T-cell (primary cell): ENCODE results near the gene C9orf50. TPM values are rescaled to one million over a fixed set of nuclear protein-coding genes. Genes with fewer than 3 reads are reported as not detected.

ENCODE experiments used
- ATAC-seq, 4 experiments: fragments of 200-7000 bp in 3 of 4; fragments of 150-1000 bp in 1 of 4; cut with Tn5 transposase; replicated peaks in 1 of 4; 1 replicate in 3 of 4; 2 replicates in 1 of 4; pipeline ENCODE4 v1.10.0; 2021; ENCODE audit warnings: moderate library complexity in 3 of 4, mild to moderate bottlenecking in 2 of 4, moderate number of reproducible peaks in 1 of 4
- CTCF ChIA-PET, 2 donors: fragments of 300-600 bp; sonication (Branson Sonifier 250); formaldehyde crosslinking; loops; one replicate each; lab custom pipeline; 2022; ENCODE audit warnings: antibody characterized with exemption in 2 of 2; lab: Charles Lee
- POLR2A ChIA-PET, 2 donors: fragments of 300-600 bp; sonication (Branson Sonifier 250); formaldehyde crosslinking; loops; one replicate each; lab custom pipeline; 2022; ENCODE audit warnings: antibody characterized with exemption in 2 of 2; lab: Charles Lee
- DNase-seq, 35 experiments: peaks; one replicate each; pipeline versions ENCODE4 v3.0.0 to v3.0.0-alpha.2; 2013 to 2023
- H3K27ac ChIP-seq: one replicate; pipeline ENCODE4 v1.5.1; 2013; ENCODE audit warnings: low read length
- H3K27me3 ChIP-seq, 2 experiments: replicated peaks in 1 of 2; 1 replicate in 1 of 2; 2 replicates in 1 of 2; pipeline versions ENCODE4 v1.6.1 to v1.7.0; 2013; ENCODE audit warnings: low read length in 1 of 2, mixed read lengths in 1 of 2; ENCODE audit not compliant: control insufficient read depth in 2 of 2, insufficient read depth in 2 of 2; ENCODE audit errors: extremely low read depth in 1 of 2
- H3K36me3 ChIP-seq, 2 donors: 1 replicate in 1 of 2; 2 replicates in 1 of 2; pipeline versions ENCODE4 v1.6.1 to v1.7.0; 2013; ENCODE audit warnings: low read length in 1 of 2; ENCODE audit not compliant: control insufficient read depth in 2 of 2, insufficient read depth in 1 of 2; ENCODE audit errors: extremely low read depth in 1 of 2
- H3K4me1 ChIP-seq, 2 experiments: 1 replicate in 1 of 2; 2 replicates in 1 of 2; pipeline versions ENCODE4 v1.6.1 to v1.7.0; 2013; ENCODE audit warnings: low read length in 2 of 2, mixed read lengths in 1 of 2; ENCODE audit not compliant: insufficient read depth in 2 of 2, control insufficient read depth in 1 of 2; ENCODE audit errors: extremely low read depth in 1 of 2
- H3K4me3 ChIP-seq, 2 donors: 1 replicate in 1 of 2; 2 replicates in 1 of 2; pipeline versions ENCODE4 v1.5.1 to v1.7.0; 2013; ENCODE audit warnings: mild to moderate bottlenecking in 2 of 2, low read length in 1 of 2, moderate library complexity in 1 of 2; ENCODE audit not compliant: control insufficient read depth in 1 of 2; ENCODE audit errors: extremely low read depth in 1 of 2
- H3K9me3 ChIP-seq: 2 replicates; pipeline ENCODE4 v1.7.0; 2013
- H3K27ac Mint-ChIP-seq, 2 donors: one replicate each; pipeline ENCODE4 v1.8.0; 2020 to 2021; ENCODE audit warnings: mild to moderate bottlenecking in 2 of 2, mixed read lengths in 2 of 2
- H3K27me3 Mint-ChIP-seq, 2 donors: one replicate each; pipeline ENCODE4 v1.8.0; 2021 to 2022; ENCODE audit warnings: mixed read lengths in 2 of 2
- H3K36me3 Mint-ChIP-seq: one replicate; pipeline ENCODE4 v1.8.0; 2021; ENCODE audit warnings: mixed read lengths
- H3K4me1 Mint-ChIP-seq, 3 donors: one replicate each; pipeline ENCODE4 v1.8.0; 2020 to 2022; ENCODE audit warnings: mixed read lengths in 3 of 3, mild to moderate bottlenecking in 1 of 3
- H3K4me3 Mint-ChIP-seq, 3 donors: one replicate each; pipeline ENCODE4 v1.8.0; 2020 to 2022; ENCODE audit warnings: mild to moderate bottlenecking in 3 of 3, mixed read lengths in 3 of 3, moderate library complexity in 3 of 3
- H3K9me3 Mint-ChIP-seq, 3 donors: one replicate each; pipeline ENCODE4 v1.8.0; 2020 to 2022; ENCODE audit warnings: mixed read lengths in 3 of 3
- WGBS: methylation state at CpG from one replicate; pipeline ENCODE4 v1.1.5; 2013; ENCODE audit warnings: missing lambda C conversion rate; ENCODE audit not compliant: insufficient coverage; 5-methylcytosine and 5-hydroxymethylcytosine counted together
- total RNA-seq, 35 experiments: library from RNA in 6 of 35; stranded (reverse) in 6 of 35; fragments of 120-200 nt in 1 of 35; gene quantifications; one replicate each; pipeline versions ENCODE4 v1.2.1 to v1.2.4 and lab custom pipeline; 2013 to 2026

C9orf50 gene, protein sequence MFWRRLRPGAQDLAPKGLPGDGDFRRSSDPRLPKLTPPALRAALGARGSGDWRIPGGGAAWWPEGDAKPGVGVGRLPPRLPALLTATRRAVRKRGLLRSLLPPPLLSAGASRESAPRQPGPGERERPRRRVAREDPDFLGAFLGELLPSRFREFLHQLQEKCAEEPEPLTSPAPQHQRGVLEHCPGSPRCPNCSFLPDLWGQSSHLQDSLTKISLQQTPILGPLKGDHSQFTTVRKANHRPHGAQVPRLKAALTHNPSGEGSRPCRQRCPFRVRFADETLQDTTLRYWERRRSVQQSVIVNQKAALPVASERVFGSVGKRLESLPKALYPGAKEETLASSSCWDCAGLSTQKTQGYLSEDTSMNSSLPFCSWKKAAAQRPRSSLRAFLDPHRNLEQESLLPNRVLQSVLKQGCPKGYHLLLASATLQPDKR
- total RNA-seq = not detected
- not detected for total RNA-seq (2013)
- total RNA-seq (lab: John Stamatoyannopoulos, UW) = 0 reads per million in 29 experiments

- peak within 1 kb of the TSS; percentile 24 to 45 (median 44) for H3K4me3 Mint-ChIP-seq
- 42% methylated on average over 18 of the region's 21 CpGs for WGBS
- H3K9me3 Mint-ChIP-seq = no peaks in the 10 kb centered on the region
- peaks cover 0 to 35% of the 10 kb centered on the region in 2 experiments for H3K27me3 ChIP-seq
- no peak for DNase-seq
- no peak within 1 kb of the TSS for H3K27ac ChIP-seq
- H3K27ac Mint-ChIP-seq = no peak within 1 kb of the TSS
- no peaks in the 10 kb centered on the region for H3K36me3 ChIP-seq
- peaks cover 18 to 38% of the 10 kb centered on the region in 2 donors for H3K27me3 Mint-ChIP-seq
- ATAC-seq = no peak
- no peaks in the 10 kb centered on the region for H3K36me3 Mint-ChIP-seq
- H3K4me1 ChIP-seq = peaks cover 7 to 33% of the 10 kb centered on the region in 2 experiments
- H3K4me1 Mint-ChIP-seq = peaks cover 20 to 32% (median 25%) of the 10 kb centered on the region in 3 donors
- H3K9me3 ChIP-seq = no peaks in the 10 kb centered on the region
- CTCF ChIA-PET = interaction anchor here in 1 of 2 donors (1.3 kb wide), 1 partner anchor 489 kb away, joined by 4 read pairs; no protein-coding TSS in a partner anchor
- peak within 1 kb of the TSS in 1 of 2 donors; percentile 41 for H3K4me3 ChIP-seq
- POLR2A ChIA-PET = interaction anchor here in 1 of 2 donors (0.5 kb wide), 1 partner anchor 442 kb away, joined by 3 read pairs; the partner anchor contains the start of gene IER5L
Measured at GRCh38 chr9:129620669-129621295, at the start of gene C9orf50. Gene C9orf50, minus strand, starts transcription at chr9:129621101. Its CDS starts 527 bp downstream, at chr9:129620574.

- Mint-ChIP-seq H3K36me3 (no peaks in the 10 kb centered on the region), H3K27ac (no peak overlapping the region), H3K9me3 (no peaks in the 10 kb centered on the region), H3K4me3 (no peak overlapping the region), H3K4me1 (peaks cover 0 to under 1% (median 0%) of the 10 kb centered on the region in 3 donors), H3K27me3 (peaks cover 5 to 30% of the 10 kb centered on the region in 2 donors)
- H3K27ac ChIP-seq = no peak overlapping the region
- ATAC-seq (no peak), DNase-seq (no peak)
- H3K36me3 ChIP-seq = no peaks in the 10 kb centered on the region
- H3K4me1 ChIP-seq = peaks cover 0 to 14% of the 10 kb centered on the region in 2 experiments
- H3K27me3 ChIP-seq = peaks cover 4 to 50% of the 10 kb centered on the region in 2 experiments
- CTCF ChIA-PET = no interaction called here
- POLR2A ChIA-PET = no interaction called here
- H3K9me3 ChIP-seq = no peaks in the 10 kb centered on the region
- H3K4me3 ChIP-seq = no peak overlapping the region
- 86% methylated on average over 8 of the region's 13 CpGs for WGBS
Measured at GRCh38 chr9:129669946-129670345, 49.0 kb upstream of the C9orf50 start.

DNA sequence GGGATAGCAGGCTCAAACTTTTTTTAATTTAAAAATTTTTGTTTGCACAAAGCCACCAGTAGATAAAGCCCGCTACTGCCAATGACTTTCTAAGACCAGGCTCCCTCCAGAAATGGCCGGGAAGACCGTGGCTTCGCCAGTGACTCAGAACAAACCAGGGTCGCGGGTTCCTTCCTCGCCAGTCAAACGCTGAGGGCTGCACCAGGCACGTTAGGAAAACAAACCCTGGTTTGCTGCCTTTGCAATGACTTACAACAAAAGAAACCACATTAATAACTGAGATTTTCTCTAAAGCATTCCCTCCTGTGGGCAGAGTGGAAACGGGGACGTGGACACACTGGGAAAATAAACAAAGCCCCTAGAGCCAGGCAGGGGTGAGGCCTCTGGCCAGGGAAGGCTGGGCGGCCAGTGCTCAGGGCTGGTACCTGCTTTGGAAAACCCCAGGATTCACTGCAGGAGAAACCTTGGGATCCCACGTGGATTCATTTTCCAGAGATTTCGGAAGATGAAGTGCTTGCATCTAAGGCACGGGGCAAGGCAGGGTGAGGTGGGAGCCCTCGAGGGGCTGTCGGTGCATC is 48.3 kb upstream of the C9orf50 start:
- H3K36me3 Mint-ChIP-seq = no peaks in the 10 kb centered on the region
- peaks cover 4 to 51% of the 10 kb centered on the region in 2 experiments for H3K27me3 ChIP-seq
- peaks cover 5 to 36% of the 10 kb centered on the region in 2 donors for H3K27me3 Mint-ChIP-seq
- no peak overlapping the region for H3K27ac ChIP-seq
- H3K27ac Mint-ChIP-seq = no peak overlapping the region
- ChIA-PET CTCF (interaction anchor here in 1 of 2 donors (0.6 kb wide), 1 partner anchor 9 kb away, joined by 3 read pairs; no protein-coding TSS in a partner anchor), POLR2A (no interaction called here)
- no peak overlapping the region for H3K4me3 Mint-ChIP-seq
- H3K4me1 ChIP-seq = peaks cover 0 to 18% of the 10 kb centered on the region in 2 experiments
- no peak overlapping the region for H3K4me3 ChIP-seq
- no peaks in the 10 kb centered on the region for H3K9me3 Mint-ChIP-seq
- WGBS = 36% methylated on average over 11 of the region's 17 CpGs
- H3K9me3 ChIP-seq = no peaks in the 10 kb centered on the region
- ATAC-seq (no peak), DNase-seq (no peak)
- no peaks in the 10 kb centered on the region for H3K36me3 ChIP-seq
- H3K4me1 Mint-ChIP-seq = peaks cover 0 to 4% (median 3%) of the 10 kb centered on the region in 3 donors

DNA sequence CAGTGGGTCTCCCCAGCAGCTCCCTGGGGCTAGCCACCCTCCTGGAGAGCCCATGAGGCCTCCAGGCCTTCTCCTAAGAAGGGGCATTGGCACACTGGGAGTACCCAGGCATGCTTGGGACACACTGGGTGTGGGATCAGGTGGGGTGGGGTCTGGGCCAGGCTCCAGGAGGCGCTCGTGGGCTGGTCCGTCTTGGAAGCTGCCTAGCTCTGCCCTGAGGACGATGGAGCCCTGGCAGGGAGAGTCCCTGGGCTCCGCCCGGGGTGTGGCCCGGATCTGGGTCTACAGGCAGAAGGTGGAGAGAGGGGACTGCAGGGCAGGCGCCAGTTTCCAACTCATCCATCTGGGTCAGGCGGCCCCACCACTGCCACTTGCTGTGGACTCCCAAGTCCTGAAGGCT is 46.9 kb upstream of the C9orf50 start:
- Mint-ChIP-seq H3K36me3 (no peaks in the 10 kb centered on the region), H3K27me3 (peaks cover 5 to 35% of the 10 kb centered on the region in 2 donors), H3K4me3 (no peak overlapping the region), H3K4me1 (peaks cover 0 to 4% (median 3%) of the 10 kb centered on the region in 3 donors), H3K9me3 (no peaks in the 10 kb centered on the region), H3K27ac (no peak overlapping the region)
- no peaks in the 10 kb centered on the region for H3K36me3 ChIP-seq
- WGBS = 82% methylated on average over 7 of the region's 9 CpGs
- H3K4me1 ChIP-seq = peaks cover 0 to 18% of the 10 kb centered on the region in 2 experiments
- ChIA-PET CTCF (no interaction called here), POLR2A (no interaction called here)
- ATAC-seq = no peak
- H3K27ac ChIP-seq = no peak overlapping the region
- no peaks in the 10 kb centered on the region for H3K9me3 ChIP-seq
- peaks cover 4 to 49% of the 10 kb centered on the region in 2 experiments for H3K27me3 ChIP-seq
- no peak for DNase-seq
- no peak overlapping the region for H3K4me3 ChIP-seq

GRCh38 chr9:129667378-129667777 is 46.5 kb upstream of the C9orf50 start:
- H3K9me3 Mint-ChIP-seq = no peaks in the 10 kb centered on the region
- Histone ChIP-seq H3K4me1 (peaks cover 0 to 18% of the 10 kb centered on the region in 2 experiments), H3K4me3 (no peak overlapping the region), H3K27me3 (peaks cover 4 to 49% of the 10 kb centered on the region in 2 experiments), H3K9me3 (no peaks in the 10 kb centered on the region), H3K36me3 (no peaks in the 10 kb centered on the region), H3K27ac (no peak overlapping the region)
- no peak overlapping the region for H3K4me3 Mint-ChIP-seq
- ChIA-PET POLR2A (no interaction called here), CTCF (no interaction called here)
- H3K36me3 Mint-ChIP-seq = no peaks in the 10 kb centered on the region
- ATAC-seq (no peak), DNase-seq (no peak)
- H3K4me1 Mint-ChIP-seq = peaks cover 0 to 4% (median 3%) of the 10 kb centered on the region in 3 donors
- 88% methylated on average over 10 of the region's 11 CpGs for WGBS
- H3K27me3 Mint-ChIP-seq = peaks cover 5 to 33% of the 10 kb centered on the region in 2 donors
- H3K27ac Mint-ChIP-seq = no peak overlapping the region

GRCh38 chr9:129666575-129666974 is 45.7 kb upstream of the C9orf50 start:
- no peak for ATAC-seq

More at GRCh38 chr9:129666575-129666974, 45.7 kb upstream of the C9orf50 start:
- Histone ChIP-seq H3K27me3 (peaks cover 4 to 49% of the 10 kb centered on the region in 2 experiments), H3K27ac (no peak overlapping the region), H3K4me3 (no peak overlapping the region), H3K36me3 (no peaks in the 10 kb centered on the region), H3K9me3 (no peaks in the 10 kb centered on the region), H3K4me1 (peaks cover 0 to 18% of the 10 kb centered on the region in 2 experiments)
- CTCF ChIA-PET = no interaction called here
- 83% methylated on average over 2 of the region's 13 CpGs for WGBS
- Mint-ChIP-seq H3K27me3 (peaks cover 5 to 33% of the 10 kb centered on the region in 2 donors), H3K9me3 (no peaks in the 10 kb centered on the region), H3K4me3 (no peak overlapping the region), H3K4me1 (peaks cover 0 to 4% (median 3%) of the 10 kb centered on the region in 3 donors), H3K36me3 (no peaks in the 10 kb centered on the region), H3K27ac (no peak overlapping the region)
- POLR2A ChIA-PET = no interaction called here
- DNase-seq = no peak
